HG03520 (cell line): ENCODE results near the gene RIMBP2.

Experiments
- ATAC-seq: cut with Tn5 transposase; IDR thresholded peaks from one replicate; pipeline ENCODE4 v1.9.1; 2021; ENCODE audit warnings: mild to moderate bottlenecking, moderate library complexity; ENCODE audit not compliant: unreplicated experiment

The RIMBP2 gene

GRCh38 chr12:130351326-130351725 is 364.8 kb downstream of the RIMBP2 start:
- no peak for ATAC-seq

- ATAC-seq: no peak
Observed at GRCh38 chr12:130350715-130351114, 365.4 kb downstream of the RIMBP2 start.

DNA sequence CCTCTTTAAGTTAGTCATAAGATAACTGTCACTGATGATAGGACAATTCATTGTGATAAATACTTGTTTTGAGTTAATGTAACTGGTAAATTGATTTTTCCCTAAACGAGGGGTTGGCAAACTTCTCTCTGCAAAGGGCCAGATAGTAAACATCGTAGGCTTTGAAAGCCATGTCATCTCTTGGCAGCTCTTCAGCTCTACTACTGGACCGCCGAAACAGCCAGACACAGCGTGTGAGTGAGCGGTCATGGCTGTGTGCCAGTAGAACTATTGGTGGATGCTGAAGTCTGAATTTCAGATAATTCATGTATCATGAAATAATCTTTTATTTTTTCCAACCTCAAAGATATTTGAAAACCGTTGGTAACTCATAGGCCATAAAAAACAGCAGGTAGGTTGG is 368.5 kb downstream of the RIMBP2 start:
- ATAC-seq: no peak
